AG09319 (cell line): ENCODE data around the gene EEF2KMT.

Experiments used
- DNase-seq: peaks from one replicate; pipeline ENCODE4 v3.0.0-alpha.2; 2010; ENCODE audit warnings: low read depth; ENCODE audit errors: extremely low read depth
- CTCF ChIP-seq: IDR thresholded peaks from 2 replicates; pipeline ENCODE4 v1.5.1; 2011; ENCODE audit warnings: low read depth, mild to moderate bottlenecking, inconsistent platforms, low read length, moderate library complexity

EEF2KMT gene

GRCh38 chr16:5040451-5040850 is 57.1 kb downstream of the EEF2KMT start:
- TF ChIP-seq CTCF, result no peak
- no peak for DNase-seq

GRCh38 chr16:5036228-5037156 is 61.1 kb downstream of the EEF2KMT start:
- TF ChIP-seq CTCF, result no peak
- no peak for DNase-seq

GRCh38 chr16:5035909-5036227 is 61.7 kb downstream of the EEF2KMT start:
- DNase-seq, result no peak
- no peak for TF ChIP-seq CTCF
